ENCODE measurements around the gene XPO6.

The XPO6 gene

GRCh38 chr16:28087675-28088300, 124.0 kb downstream of the XPO6 start:
- no peak for DNase-seq (ENCODE audit: low read depth in 1 of 2, low spot score in 1 of 2)
- no peak overlapping the region for H3K27ac ChIP-seq (replicated peaks)

DNA sequence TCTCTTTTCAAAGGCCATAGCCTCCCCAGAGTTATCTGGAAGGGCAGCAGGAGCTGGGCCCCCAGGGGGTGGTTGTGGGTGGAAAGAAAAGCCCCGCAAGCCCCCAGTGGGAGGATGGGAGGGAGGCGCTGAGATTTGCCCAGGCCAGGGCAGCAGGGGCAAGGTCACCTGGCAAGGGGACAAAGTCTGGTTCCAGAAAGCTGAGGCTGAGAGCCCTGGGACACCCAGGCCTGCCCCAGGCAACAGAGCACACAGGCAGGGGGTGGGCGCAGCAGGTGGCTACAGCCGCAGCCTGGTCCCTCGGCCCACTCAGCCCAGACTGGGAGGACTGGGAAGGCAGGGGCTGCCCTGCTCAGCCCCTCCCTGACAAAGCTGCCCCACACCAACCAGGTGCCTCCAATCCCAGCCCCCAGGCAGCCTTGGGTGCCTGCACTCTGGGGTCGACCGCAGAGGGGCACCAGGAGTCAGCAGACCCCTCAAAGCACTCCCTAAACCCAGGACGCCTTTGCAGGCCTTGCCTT, 124.6 kb downstream of the XPO6 start:
- DNase-seq (ENCODE audit: low read depth in 1 of 2, low spot score in 1 of 2), result no peak
- Histone ChIP-seq H3K27ac (replicated peaks) (no peak overlapping the region), H3K27me3 (ENCODE audit: insufficient read depth, poor library complexity, severe bottlenecking) (no peaks in the 10 kb centered on the region), H3K4me3 (replicated peaks; ENCODE audit: insufficient read depth, low read length) (no peak overlapping the region)
- TF ChIP-seq, protein P1, sequence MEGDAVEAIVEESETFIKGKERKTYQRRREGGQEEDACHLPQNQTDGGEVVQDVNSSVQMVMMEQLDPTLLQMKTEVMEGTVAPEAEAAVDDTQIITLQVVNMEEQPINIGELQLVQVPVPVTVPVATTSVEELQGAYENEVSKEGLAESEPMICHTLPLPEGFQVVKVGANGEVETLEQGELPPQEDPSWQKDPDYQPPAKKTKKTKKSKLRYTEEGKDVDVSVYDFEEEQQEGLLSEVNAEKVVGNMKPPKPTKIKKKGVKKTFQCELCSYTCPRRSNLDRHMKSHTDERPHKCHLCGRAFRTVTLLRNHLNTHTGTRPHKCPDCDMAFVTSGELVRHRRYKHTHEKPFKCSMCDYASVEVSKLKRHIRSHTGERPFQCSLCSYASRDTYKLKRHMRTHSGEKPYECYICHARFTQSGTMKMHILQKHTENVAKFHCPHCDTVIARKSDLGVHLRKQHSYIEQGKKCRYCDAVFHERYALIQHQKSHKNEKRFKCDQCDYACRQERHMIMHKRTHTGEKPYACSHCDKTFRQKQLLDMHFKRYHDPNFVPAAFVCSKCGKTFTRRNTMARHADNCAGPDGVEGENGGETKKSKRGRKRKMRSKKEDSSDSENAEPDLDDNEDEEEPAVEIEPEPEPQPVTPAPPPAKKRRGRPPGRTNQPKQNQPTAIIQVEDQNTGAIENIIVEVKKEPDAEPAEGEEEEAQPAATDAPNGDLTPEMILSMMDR (IDR thresholded peaks at IDR 0.05; ENCODE audit: insufficient read depth, low read length), result no peak
- TF ChIP-seq GABPA (IDR thresholded peaks at IDR 0.05; ENCODE audit: low read depth), result no peak

More at GRCh38 chr16:28087675-28088300, 124.0 kb downstream of the XPO6 start:
- Histone ChIP-seq H3K4me3 (replicated peaks; ENCODE audit: insufficient read depth, low read length) (no peak overlapping the region), H3K27me3 (ENCODE audit: insufficient read depth, poor library complexity, severe bottlenecking) (no peaks in the 10 kb centered on the region)
- TF ChIP-seq REST (IDR thresholded peaks at IDR 0.05; ENCODE audit: insufficient replicate concordance, low read depth) (peak; percentile 88), POLR2AphosphoS5 (IDR thresholded peaks at IDR 0.05; ENCODE audit: low read depth) (no peak)

GRCh38 chr16:28086186-28087139, 125.3 kb downstream of the XPO6 start:
- TF ChIP-seq, protein P1 (IDR thresholded peaks at IDR 0.05; ENCODE audit: insufficient read depth, low read length), result no peak
- TF ChIP-seq REST (IDR thresholded peaks at IDR 0.05; ENCODE audit: insufficient replicate concordance, low read depth), result no peak
- no peak for TF ChIP-seq SPI1 (IDR thresholded peaks at IDR 0.05; ENCODE audit: borderline replicate concordance, low read depth)
- TF ChIP-seq GABPA (IDR thresholded peaks at IDR 0.05; ENCODE audit: low read depth), result no peak
- no peak for TF ChIP-seq POLR2AphosphoS5 (IDR thresholded peaks at IDR 0.05; ENCODE audit: low read depth)
- no peak overlapping the region for H3K4me3 ChIP-seq (replicated peaks; ENCODE audit: insufficient read depth, low read length)
- no peak for DNase-seq (ENCODE audit: low read depth in 1 of 2, low spot score in 1 of 2)
- no peaks in the 10 kb centered on the region for H3K27me3 ChIP-seq (ENCODE audit: insufficient read depth, poor library complexity, severe bottlenecking)
- no peak overlapping the region for H3K27ac ChIP-seq (replicated peaks)

Measured in HL-60 (cell line).